ENCODE results near the gene TCIRG1. TPM values are rescaled to one million over a fixed set of nuclear protein-coding genes. Genes with fewer than 3 reads are reported as not detected.
A peak's percentile ranks its signal among the peaks of the same experiment; 100 is the strongest.

TCIRG1 gene
- total and polyA plus RNA-seq, 2 of the 13 experiments (the other 11 are each of a cell fraction or from before 2014, with no cell fraction given), result 48.0 to 69.6 TPM

- TF ChIP-seq ZNF18 (CRISPR knock-in tag; IDR thresholded peaks at IDR 0.05; ENCODE audit: insufficient replicate concordance) (peak; percentile 20), ZSCAN9 (CRISPR knock-in tag; IDR thresholded peaks at IDR 0.05; ENCODE audit: borderline replicate concordance) (peak; percentile 72; the same call in 1 of the 2 replicates), CENPBD1 (CRISPR knock-in tag; IDR thresholded peaks at IDR 0.05; ENCODE audit: borderline replicate concordance, low read depth) (no peak), ZNF326 (CRISPR knock-in tag; IDR thresholded peaks at IDR 0.05; ENCODE audit: borderline replicate concordance) (no peak), HINFP (CRISPR knock-in tag; IDR thresholded peaks at IDR 0.05; ENCODE audit: low read depth) (peak; percentile 83; the same call in 1 of the 2 replicates), MTF2 (CRISPR knock-in tag; IDR thresholded peaks at IDR 0.05; ENCODE audit: borderline replicate concordance) (no peak), EZH2 (conservative IDR thresholded peaks at IDR 0.05; ENCODE audit: low read depth, low read length) (no peak), ARID4A (CRISPR knock-in tag; IDR thresholded peaks at IDR 0.05; ENCODE audit: borderline replicate concordance) (peak; percentile 99), NR2F6 (IDR thresholded peaks at IDR 0.05) (peak; percentile 97), NR2F6 (CRISPR knock-in tag; IDR thresholded peaks at IDR 0.05) (peak; percentile 100), POLR2AphosphoS5 (IDR thresholded peaks at IDR 0.05; ENCODE audit: low read depth, low read length) (no peak), MED1 (CRISPR knock-in tag; IDR thresholded peaks at IDR 0.05) (peak; percentile 96), RELA (CRISPR knock-in tag; IDR thresholded peaks at IDR 0.05) (no peak; the same call in 1 of the 2 replicates), ZNF562 (CRISPR knock-in tag; IDR thresholded peaks at IDR 0.05; ENCODE audit: borderline replicate concordance) (no peak), ZNF24 (IDR thresholded peaks at IDR 0.05) (no peak), SOX13 (IDR thresholded peaks at IDR 0.05) (peak; percentile 32; the same call in 1 of the 2 replicates), SOX13 (CRISPR knock-in tag; conservative IDR thresholded peaks at IDR 0.05 in 1 of 2, IDR thresholded peaks at IDR 0.05 in 1 of 2) (peak in 1 of 2 experiments; percentile 87; a peak in 2 of 4 replicates), BCL3 (CRISPR knock-in tag; IDR thresholded peaks at IDR 0.05) (no peak; the same call in 1 of the 2 replicates), ZNF552 (CRISPR knock-in tag; IDR thresholded peaks at IDR 0.05; ENCODE audit: borderline replicate concordance) (0 out of 2 replicates have a peak, but pooled peaks have one; percentile 32), PHF20 (CRISPR knock-in tag; IDR thresholded peaks at IDR 0.05) (peak; percentile 76)
Observed at GRCh38 chr11:68038226-68038717, 553 bp upstream of the TCIRG1 start (continued).

Data from HepG2 (cell line).